ENCODE measurements around the gene CEND1. TPM values are rescaled to one million over a fixed set of nuclear protein-coding genes. Genes with fewer than 3 reads are reported as not detected.

The CEND1 gene
- total RNA-seq, 1 donor from 2014 or later, result not detected

DNA sequence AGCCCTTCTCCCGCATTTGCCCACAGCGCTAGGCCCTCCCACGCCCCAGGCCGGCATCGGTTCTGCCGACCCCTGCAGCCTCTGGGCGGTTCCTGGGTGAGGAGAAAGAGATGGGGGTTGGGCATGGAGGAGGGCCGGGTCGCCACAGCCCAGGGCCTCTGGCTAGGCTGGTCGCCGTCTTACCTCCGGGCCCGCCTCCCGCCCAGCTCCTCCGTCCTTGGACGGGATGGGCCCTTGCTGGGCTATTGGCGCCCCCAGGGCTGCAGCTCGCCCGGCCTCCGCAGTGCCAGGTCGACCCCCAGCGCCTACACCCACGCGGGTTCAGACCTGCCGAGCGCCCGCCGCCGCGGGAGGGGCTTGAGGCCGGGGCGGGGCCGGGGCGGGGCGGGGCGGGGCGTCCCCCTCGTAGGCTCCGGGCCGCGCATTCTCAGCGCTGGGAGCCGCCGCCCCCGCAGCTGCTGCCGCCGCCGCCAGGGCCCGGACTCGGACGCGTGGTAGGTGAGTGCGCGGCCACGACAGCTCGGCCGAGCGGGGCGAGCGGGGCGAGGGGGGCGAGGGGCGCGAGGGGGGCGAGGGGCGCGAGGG, 42.7 kb upstream of the CEND1 start, which contains the start of gene CD151:
Gene CD151 (plus strand): TSS at position 424 of the 585 bp plus-strand sequence. CDS start 3,118 bp downstream, outside the sequence.
- H3K9me3 ChIP-seq, result no peaks in the 10 kb centered on the region
- intact Hi-C loops (cut with DNase I), result no loop called here
- H3K27ac ChIP-seq, result peak within 1 kb of the TSS; percentile 82
- peaks cover 18% of the 10 kb centered on the region for H3K36me3 ChIP-seq
- TF ChIP-seq, protein P1, sequence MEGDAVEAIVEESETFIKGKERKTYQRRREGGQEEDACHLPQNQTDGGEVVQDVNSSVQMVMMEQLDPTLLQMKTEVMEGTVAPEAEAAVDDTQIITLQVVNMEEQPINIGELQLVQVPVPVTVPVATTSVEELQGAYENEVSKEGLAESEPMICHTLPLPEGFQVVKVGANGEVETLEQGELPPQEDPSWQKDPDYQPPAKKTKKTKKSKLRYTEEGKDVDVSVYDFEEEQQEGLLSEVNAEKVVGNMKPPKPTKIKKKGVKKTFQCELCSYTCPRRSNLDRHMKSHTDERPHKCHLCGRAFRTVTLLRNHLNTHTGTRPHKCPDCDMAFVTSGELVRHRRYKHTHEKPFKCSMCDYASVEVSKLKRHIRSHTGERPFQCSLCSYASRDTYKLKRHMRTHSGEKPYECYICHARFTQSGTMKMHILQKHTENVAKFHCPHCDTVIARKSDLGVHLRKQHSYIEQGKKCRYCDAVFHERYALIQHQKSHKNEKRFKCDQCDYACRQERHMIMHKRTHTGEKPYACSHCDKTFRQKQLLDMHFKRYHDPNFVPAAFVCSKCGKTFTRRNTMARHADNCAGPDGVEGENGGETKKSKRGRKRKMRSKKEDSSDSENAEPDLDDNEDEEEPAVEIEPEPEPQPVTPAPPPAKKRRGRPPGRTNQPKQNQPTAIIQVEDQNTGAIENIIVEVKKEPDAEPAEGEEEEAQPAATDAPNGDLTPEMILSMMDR (IDR thresholded peaks at IDR 0.05), result no peak
- peaks cover 9% of the 10 kb centered on the region for H3K27me3 ChIP-seq
- peaks cover 64% of the 10 kb centered on the region for H3K4me1 ChIP-seq
- peak; percentile 79 for DNase-seq
- peak within 1 kb of the TSS; percentile 83 for H3K4me3 ChIP-seq
- ATAC-seq, result peak; percentile 52

DNA sequence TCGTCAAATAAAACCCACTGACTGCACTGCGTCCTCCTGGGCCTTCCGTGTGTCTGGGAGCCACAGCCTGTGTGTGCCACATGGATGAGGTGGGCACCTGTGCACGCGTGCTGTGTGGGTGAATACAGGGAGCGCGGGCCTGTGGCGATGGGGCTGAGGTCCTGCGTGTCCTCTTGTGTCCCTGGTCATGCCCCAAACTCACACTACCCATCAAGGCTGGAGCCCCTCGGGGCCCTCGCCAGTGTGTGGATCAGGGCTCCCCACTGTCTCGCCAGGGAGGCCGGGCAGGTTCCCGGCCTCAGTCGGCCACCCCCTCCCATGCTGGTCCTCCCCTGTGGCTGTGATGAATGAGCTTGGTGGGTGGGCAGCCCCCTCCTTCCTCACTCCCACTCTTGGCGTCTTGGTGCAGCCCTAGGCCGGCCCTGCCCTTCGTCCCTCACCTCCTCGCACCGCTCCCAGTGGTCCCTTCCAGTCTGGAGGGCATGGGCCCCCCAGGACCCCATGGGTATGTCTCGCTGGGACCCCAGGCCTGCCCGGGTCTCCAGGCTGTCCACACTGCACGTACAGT, 42.2 kb upstream of the CEND1 start:
- TF ChIP-seq, protein P1 (IDR thresholded peaks at IDR 0.05), result no peak
- Histone ChIP-seq H3K27me3 (peaks cover 9% of the 10 kb centered on the region), H3K36me3 (peaks cover 13% of the 10 kb centered on the region), H3K4me3 (peak overlapping the region; percentile 52), H3K4me1 (peaks cover 67% of the 10 kb centered on the region), H3K27ac (peak overlapping the region; percentile 76), H3K9me3 (no peaks in the 10 kb centered on the region)
- no peak for DNase-seq
- intact Hi-C loops (cut with DNase I), result no loop called here
- ATAC-seq, result no peak

DNA sequence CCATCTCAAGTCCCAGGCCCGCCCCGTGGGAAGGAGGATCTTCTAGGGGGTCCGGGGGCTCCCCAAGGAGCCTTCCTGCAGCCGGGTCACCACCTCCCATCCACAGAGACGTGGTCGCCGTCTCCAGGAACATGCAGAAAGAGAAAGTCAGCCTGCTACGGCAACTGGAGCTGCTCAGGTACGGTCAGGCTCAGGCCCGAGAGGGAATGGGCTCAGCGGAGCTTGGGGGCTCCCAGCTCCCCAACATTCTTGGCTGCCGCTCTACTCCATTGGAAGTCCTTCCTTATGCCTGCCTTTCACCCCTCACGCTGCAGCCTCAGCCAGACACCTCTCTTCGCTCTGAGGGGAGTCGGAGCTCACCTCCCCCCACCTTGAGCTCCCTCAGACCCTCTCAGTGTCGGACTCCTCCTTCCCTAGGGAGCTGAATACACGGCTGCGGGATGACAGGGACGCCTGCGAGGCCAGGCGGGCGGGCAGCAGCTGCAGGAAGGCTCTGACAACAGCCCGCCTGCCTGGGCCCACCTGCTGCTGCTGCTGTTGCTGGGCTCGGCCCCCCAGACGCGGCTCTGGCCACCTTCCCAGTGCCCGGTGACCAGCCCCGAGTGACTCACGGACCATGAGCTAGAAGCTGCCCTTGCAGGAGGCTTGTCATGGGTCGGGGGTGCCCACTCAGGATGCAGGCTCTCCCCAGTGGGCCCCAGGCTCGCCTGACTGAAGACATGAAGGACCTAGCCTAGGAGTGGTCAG, 41.4 kb upstream of the CEND1 start:
- TF ChIP-seq, protein P1 (IDR thresholded peaks at IDR 0.05), result no peak
- H3K4me3 ChIP-seq, result peak overlapping the region; percentile 45
- peaks cover 5% of the 10 kb centered on the region for H3K36me3 ChIP-seq
- intact Hi-C loops (cut with DNase I), result no loop called here
- H3K9me3 ChIP-seq, result no peaks in the 10 kb centered on the region
- DNase-seq (no peak), ATAC-seq (no peak)
- H3K27me3 ChIP-seq, result peaks cover 9% of the 10 kb centered on the region
- no peak overlapping the region for H3K27ac ChIP-seq
- peaks cover 73% of the 10 kb centered on the region for H3K4me1 ChIP-seq

DNA sequence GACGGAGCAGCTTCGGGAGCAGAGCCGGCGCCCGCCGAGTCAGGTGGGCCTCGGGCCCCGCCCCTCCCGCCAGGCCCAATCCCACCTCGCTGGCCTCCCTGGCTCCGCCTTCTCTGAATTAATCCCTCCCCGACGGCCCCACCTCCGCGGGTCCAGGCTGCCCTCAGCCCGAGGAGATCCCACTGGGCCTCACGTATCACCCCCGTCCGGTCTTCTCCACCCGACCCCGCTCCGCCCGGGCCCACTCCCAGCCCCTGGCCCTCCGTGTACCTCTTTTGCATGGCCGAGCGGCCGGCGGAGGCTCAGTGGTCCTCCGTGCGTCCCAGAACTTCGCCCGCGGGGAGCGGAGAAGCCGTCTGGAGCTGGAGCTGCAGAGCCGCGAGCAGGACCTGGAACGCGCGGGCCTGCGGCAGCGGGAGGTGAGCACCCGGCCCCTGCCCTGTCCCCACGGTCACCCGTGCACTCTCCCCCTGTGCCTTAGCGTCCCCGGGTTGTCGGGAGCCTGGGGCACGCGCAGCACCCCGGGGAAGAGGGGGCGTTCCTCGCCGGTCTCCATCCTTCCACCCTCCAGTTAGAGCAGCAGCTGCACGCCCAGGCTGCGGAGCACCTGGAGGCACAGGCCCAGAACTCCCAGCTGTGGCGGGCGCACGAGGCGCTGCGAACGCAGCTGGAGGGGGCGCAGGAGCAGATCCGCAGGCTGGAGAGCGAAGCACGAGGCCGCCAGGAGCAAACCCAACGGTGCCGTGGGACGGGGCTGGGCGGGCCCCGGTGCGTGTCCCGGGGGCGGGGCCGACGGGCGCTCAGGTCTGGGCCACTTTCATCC, 40.6 kb upstream of the CEND1 start:
- no peak overlapping the region for H3K27ac ChIP-seq
- H3K4me1 ChIP-seq, result peaks cover 81% of the 10 kb centered on the region
- ATAC-seq (peak; percentile 59), DNase-seq (peak; percentile 92)
- TF ChIP-seq, protein P1 (IDR thresholded peaks at IDR 0.05), result no peak
- peak overlapping the region; percentile 45 for H3K4me3 ChIP-seq
- H3K9me3 ChIP-seq, result no peaks in the 10 kb centered on the region
- H3K27me3 ChIP-seq, result peaks cover 9% of the 10 kb centered on the region
- H3K36me3 ChIP-seq, result peaks cover 2% of the 10 kb centered on the region
- intact Hi-C loops (cut with DNase I), result no loop called here

DNA sequence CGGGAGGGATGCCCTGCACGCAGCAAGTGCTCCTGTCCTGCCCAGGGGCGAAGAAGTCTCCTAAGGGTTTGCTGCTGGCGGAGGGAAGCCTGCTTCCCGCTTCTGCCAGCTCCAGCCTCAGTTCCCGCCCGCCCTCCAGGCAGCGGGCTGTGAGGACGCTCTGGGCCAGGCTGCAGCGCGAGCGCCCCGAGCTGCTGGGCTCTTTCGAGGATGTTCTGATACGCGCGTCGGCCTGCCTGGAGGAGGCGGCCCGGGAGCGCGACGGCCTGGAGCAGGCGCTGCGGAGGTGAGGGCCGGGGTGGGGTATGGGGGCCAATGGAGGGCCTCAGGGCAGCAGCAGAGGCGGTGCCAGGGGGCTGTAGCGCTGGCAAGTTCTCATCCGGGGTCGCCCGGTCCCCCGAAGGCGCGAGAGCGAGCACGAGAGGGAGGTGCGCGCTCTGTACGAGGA, 40.0 kb upstream of the CEND1 start:
- H3K9me3 ChIP-seq, result no peaks in the 10 kb centered on the region
- TF ChIP-seq, protein P1 (IDR thresholded peaks at IDR 0.05), result no peak
- ATAC-seq (no peak), DNase-seq (no peak)
- H3K4me3 ChIP-seq, result peak overlapping the region; percentile 45
- peak overlapping the region; percentile 70 for H3K27ac ChIP-seq
- H3K4me1 ChIP-seq, result peaks cover 77% of the 10 kb centered on the region
- peaks cover 8% of the 10 kb centered on the region for H3K36me3 ChIP-seq
- peaks cover 9% of the 10 kb centered on the region for H3K27me3 ChIP-seq
- intact Hi-C loops (cut with DNase I), result no loop called here
